ENCODE data around the gene HS6ST1.

The HS6ST1 gene, protein sequence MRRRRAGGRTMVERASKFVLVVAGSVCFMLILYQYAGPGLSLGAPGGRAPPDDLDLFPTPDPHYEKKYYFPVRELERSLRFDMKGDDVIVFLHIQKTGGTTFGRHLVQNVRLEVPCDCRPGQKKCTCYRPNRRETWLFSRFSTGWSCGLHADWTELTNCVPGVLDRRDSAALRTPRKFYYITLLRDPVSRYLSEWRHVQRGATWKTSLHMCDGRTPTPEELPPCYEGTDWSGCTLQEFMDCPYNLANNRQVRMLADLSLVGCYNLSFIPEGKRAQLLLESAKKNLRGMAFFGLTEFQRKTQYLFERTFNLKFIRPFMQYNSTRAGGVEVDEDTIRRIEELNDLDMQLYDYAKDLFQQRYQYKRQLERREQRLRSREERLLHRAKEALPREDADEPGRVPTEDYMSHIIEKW

DNA sequence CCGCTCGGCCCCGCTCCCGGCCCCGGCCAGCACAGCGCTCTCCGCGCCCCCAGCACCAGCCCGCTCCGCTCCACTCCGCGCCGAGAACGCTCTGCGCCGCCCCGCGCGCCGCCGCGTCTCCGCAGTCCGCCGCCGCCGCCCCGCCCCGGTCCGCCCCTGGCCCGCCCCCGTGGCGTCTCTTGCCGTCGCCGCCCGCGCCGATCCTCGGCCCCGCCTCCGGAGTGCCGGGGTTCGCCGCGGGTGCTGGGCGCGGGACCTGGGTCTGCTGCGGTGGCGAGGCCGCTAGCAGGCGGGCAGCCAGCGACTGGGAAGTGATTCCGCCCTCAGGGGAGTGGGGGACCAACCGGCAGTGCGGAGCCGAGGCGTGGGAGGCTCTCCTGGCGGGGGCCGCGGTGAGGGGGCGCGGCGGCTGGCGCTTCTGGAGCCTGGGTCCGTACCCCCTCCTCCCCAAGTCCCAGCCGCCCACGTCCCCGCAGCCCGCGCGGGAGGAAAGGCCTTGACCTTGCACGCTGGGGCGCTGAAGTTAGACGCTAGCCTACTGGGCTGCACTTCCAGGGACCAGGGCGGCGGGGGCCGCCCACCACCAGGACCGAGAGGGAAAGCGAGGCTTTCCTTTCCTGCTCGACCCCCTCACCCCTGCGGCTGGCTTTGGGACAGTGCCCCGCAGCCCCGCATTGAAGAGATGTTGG lies at the start of gene HS6ST1:
Gene HS6ST1 (minus strand): TSS at position 93 of the 689 bp plus-strand sequence. CDS start 305 bp downstream, outside the sequence.
- peak; percentile 73 for DNase-seq (ENCODE audit: low read depth, low spot score)

DNA sequence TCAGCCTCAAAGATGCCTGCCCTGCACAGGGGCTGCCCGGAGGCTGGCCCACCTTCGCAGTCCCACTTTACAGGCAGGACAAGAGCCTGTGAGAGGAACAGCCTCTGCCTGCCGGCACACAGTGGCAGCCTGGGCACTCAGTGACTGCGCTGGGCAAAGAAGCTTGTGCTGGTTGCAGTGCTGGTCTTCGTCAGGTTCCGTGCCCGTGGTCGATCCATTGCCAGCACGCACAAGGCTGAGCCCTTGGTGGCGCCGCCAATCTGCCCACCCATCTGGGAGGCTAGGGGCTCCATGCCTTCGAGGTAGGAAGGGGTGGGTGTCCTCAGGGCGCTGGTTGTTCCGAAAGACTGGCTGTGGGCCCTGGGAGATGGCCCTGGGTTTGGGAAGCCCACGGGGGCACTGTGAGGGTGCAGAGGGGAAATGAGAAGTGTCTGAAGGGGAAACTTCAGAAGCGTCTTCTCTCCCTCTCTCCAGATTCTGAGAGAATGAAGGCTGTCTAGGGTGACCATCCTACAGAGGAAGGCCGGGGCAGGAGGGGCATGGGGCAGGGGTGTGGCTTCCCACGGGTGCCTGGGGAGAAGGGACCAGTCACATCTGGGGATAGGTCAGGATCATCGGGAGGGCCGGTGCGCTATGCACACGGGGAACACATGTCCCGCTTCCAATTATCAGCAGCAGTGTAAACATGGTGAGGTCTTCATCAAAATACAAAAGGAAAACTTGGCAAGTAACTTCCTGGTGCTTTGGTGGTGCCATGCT lies 49.1 kb upstream of the HS6ST1 start:
- no peak for DNase-seq (ENCODE audit: low read depth, low spot score)

DNA sequence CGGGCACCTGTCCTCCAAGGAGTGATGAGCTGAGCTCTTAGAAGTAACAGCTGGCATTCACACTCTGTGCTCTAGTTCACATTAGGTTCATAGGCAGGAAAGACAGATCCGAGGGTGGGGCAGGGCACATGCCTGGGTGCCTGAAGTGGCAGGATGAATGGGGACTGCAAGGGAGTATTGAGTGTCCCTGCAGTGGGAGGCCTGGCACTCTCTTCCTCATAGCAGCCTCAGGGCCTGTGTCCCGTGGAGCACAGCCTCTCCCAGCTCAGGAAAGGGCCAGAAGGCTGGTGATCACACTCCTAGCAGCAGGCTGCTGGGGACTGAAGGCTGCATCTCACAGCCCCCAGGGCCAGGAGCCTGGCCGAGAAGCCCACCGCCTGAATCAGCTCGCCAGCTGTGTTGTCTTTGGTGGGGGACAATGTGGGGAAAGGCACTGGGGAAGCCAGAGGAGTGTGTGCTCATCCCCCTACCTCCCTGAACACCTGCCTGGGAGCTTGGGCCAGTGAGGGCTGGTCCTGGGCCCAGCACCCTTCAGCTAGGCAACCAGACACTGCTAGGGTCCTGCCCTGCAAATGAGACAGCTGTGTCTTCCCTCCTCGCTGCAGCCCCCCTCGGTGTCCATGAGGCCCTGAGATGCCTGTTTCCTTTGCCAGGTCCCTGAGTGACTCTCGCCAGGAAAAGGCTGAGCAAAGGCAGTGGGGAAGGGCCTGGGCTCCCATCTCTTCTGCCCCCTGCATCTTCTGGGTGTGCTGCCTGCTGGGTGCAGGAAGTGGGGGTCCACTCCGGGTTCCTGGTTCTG lies 48.2 kb upstream of the HS6ST1 start:
- no peak for DNase-seq (ENCODE audit: low read depth, low spot score)

DNA sequence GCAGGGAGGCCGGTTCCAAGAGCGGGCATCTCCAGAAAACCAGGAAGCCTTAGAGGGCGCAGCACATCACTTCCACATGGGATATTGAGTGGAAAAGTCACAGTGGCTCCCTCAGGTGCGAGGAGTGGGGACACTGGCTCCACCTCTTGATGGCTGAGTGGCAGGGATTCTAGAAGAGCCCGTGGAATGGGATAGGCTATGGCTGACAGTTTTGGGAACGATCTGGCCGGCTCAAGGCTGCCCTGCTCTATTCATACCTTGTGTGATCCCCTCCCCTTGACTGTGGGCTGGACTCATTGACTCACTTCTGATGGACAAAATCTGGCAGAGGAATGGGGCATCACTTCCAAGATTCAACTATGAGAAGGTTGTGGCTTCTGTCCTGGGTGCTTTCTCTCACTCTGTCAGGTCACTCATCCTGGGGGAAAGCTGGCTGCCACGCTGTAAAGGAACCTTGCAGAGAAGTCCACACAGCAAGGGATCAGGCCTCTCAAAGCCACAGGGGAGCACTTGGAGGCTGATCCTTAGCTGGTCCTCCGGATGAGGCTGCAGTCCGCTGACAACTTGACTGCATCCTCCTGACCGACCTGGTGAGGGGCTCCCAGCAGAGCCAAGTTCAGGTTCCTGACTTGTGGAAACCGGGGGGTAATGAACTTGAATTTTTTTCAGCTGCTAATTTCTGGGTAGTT lies 46.7 kb upstream of the HS6ST1 start:
- no peak for DNase-seq (ENCODE audit: low read depth, low spot score)

DNA sequence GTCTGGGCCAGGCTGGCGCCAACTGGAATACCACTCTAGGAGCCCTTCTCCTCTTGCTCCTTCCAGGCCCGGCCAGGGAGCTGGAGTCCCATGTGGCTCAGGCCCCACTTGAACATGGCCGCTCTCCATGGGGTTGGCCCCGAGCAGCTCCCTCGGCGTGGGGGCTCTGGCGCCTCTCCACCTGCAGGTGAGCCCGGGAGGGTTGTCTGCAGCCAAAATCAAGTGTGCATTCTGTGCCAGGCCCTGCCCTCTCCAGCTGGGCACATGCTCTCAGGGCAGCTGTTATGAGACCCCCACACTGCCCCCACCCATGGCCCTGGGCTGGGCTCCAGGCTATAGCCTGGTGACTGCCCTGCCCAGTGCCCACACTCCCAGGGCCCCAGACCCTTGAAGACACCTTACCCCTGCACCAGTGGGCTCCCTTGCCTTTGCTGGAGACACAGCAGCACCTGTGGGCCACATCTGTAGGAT lies 45.8 kb upstream of the HS6ST1 start:
- DNase-seq (ENCODE audit: low read depth, low spot score) = no peak

DNA sequence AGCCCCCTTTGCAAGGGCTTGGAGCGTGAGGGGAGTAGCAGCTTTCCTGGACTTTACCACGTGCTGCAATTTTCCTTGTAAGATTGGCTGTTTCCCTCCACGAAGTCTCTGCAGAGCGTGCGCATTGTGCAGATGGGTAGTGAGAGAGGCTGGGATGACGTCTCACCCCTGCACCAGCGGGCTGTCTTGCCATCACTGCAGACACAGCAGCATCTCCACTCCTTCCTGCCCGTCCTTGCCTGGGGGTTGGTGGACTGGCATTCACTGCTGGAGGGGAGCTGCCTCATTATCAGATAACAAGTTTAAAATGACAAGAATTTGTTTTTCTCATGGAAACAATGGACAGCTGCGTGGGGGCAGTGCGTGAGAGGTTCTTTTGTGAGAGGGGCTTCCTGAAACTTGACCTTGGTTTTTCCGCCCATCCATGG lies 45.3 kb upstream of the HS6ST1 start:
- DNase-seq (ENCODE audit: low read depth, low spot score) = no peak

DNA sequence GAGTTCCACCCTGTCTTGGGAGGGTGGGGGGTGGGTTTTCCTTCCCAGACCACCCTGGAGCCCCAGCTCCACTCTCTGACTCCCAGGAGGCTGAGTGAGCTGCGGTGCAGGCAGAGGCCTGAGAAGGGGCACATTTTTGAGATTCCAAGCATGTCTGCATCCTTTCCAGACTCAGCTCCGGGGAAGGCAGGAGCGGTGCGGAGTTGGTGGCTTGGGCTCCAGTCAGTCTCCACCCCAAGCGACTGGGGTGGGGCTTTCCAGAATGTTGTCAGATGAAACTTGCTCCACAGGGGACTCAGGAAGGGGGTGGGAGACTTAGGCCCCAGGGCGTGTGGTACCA lies 44.2 kb upstream of the HS6ST1 start:
- no peak for DNase-seq (ENCODE audit: low read depth, low spot score)

DNA sequence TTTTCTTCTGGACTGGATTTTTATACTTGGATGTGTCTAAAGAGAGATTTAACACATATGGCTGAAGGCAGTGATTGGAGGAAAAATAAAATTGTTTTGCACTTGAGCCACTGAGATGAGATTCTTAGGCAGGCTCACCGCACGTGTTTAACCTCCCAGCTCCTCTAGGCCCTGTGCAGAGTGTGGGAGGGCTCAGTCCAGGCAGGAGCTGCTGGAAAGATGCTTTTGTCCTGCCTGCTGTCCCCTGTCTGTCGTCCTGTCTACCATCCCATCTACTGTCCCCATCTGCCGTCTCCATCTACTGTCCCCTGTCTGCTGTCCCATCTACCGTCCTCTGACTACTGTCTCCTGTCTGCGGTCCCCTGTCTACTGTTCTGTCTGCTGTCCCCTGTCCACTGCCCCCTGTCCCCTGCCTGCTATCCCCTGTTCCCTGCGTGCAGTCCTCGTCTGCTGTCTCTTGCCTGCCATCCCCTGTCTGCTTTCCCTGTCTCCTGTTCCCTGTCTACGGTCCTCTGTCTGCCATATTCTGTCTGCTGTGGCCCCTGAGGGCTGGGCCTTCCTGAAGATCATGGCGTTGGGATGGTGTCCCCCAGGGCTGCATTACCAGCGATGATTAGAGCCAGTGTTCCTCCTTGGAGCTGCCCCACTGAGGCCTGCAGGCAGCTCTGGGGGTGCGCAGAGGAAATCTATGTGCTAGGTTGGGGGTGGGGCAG lies 43.7 kb upstream of the HS6ST1 start:
- no peak for DNase-seq (ENCODE audit: low read depth, low spot score)

DNA sequence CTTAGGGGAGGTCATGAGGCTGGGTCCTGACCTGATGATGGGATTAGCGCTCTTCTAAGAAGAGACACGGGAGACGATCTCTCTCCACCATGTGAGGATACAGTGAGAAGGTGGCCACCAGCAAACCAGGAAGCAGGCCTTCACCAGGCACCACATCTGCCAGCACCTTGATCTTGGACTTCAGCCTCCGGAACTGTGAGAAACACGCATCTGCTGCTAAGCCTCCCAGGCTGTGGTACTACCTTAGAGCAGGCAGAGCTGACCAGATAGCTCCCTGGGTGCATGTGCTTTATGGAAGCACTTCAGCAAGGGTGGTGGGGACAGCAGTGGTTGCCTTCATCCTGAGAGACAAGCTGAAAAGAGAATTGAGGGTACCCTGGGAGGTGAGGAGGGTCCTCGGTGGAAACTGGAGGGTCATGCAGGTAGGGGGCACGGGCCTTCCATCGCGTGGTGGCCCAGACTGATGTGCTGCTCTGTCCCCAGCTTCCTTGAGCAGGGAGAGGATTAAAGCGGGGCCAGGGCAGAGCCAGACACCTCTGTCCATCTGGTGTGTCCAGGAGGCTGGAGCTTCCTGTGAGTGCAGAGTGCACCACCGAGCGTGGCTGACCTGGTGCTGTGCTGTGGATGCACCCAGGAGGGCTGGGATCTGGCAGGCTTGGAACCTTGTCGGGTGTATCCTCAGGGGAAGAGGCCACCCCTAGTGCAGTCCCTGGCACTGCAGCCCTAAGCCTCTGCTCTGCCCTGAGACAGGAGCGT lies 42.9 kb upstream of the HS6ST1 start:
- no peak for DNase-seq (ENCODE audit: low read depth, low spot score)

DNA sequence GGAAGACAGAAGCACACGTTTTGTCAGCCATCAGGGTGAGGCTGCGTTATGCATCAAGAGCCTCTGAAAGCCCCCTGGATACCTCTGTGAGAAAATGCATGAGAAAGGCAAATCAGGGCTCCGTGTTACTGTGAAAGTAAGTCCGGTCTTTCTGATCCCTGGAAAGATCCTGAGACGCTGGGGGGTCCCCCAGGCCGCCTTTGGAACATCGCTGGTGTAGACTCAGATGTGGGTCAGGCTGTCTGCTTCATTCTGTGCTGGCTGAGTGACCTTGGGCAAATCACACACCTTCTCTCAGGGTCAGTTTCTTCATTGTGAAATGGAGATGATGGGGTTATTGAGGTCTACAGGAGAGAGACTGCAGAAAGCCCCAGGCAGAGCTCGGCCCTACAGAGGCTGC lies 42.0 kb upstream of the HS6ST1 start:
- no peak for DNase-seq (ENCODE audit: low read depth, low spot score)

DNA sequence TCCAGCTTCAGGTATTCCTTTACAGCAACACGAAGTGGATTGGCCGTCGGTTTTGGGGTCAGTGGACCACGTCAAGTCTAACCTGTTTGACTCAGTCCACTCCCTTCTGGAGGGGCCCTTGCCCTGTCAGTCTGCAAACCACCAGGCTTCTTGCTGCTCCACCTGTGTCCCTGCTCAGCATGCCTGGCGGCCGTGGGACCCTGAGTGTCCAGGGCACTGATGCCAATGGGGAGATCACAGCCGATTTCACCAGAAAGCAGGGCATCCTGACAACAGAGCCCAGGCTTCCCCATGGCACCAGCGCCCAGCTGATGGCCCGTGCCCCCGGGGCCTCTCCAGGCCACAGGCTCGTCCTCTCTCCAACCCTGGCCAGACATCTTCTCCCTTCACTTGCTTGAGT lies 41.2 kb upstream of the HS6ST1 start:
- DNase-seq (ENCODE audit: low read depth, low spot score) = no peak

DNA sequence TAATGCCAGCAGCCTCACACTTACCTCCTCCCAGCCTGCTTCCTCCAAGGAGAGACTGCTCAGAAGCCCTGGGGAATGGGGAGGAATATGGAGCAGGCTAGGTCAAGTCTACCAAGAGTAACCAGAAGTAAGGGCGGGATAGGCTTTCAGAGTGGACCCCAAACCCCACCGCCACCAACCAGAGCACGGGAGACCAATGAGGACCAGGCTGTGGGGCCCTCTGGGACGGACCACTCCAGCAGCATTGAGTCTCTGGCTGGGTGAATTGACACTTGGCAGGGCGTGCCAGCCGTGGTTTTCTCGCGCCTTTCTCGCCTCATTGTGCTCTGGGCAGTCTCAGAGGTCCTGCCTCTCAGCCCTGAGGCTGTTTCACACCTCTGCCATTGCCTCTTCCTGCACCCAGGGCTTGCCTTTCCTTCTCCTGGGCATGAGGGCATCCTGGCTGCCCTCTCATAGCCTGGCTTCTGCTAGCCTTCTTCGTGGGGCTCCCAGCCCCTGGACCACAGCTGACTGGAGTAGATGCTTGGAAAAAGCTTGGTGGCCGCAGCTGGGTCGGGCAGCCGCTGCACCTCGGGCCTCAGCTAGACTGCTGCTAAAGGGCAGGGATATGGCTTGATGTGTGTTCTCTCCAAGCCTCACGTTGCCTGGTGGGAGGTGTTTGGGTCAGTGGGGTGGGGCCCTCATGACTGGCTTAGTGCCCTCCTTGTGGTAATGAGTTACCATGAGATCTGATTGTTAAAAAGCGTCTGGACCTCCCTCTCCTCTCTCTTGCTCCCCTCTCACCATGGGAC lies 40.5 kb upstream of the HS6ST1 start:
- DNase-seq (ENCODE audit: low read depth, low spot score) = no peak

DNA sequence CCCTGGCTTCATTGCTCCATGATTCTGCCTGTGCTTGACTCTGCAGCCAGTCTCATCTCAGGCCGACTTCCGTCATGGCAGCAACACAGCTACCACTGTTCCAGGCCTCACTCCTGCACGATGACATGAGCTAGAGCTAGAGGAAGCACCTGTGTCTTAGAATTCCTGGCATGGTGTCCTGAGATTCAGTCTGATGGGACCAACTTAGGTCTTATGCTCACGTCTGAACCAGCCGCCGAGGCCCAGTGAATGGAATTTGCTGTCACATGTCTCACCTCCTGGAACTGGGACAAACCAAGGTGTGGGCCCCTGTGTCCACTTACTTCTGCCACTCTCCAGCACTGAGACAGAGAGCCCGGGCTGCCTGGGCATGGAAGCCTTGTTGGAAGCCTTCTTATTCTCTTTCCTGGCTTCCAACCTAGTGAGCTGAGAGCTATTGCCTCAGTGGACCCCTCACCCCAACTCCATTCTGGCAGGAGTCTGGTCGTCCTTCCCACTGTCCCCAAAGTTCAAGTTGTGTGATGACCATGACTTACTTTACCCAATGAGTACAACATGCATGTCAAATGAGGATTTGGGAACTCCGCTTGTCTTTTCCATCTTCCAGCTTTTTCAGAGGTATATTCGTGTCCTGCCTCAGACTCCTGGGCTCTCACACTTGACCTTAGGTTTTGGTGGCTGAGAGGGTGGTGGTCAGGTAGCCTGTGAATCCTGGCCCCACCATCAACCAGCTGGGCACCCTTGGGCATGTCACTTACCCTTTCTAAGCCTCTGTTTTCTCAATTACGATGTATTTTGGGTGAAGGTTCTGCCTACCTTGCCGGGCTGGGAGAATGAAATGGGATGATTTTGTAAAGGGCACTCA lies 39.1 kb upstream of the HS6ST1 start:
- DNase-seq (ENCODE audit: low read depth, low spot score) = no peak

DNA sequence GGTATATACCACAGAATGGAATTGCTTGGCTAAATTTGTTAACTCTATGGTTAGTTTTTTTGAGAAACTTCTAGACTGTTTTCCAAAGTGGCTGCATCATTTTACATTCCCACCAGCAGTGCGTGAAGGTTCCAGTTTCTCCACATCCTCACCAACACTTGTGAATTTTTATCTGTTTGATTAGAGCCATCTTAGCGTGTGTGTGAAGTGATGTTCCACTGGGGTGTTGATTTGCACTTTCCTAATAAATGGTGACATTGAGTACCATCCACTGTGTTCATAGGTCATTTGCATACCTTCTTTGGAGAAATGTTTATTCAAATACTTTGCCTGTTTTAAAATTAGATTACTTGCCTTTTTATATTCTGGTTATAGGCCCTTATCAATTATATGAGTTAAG lies 37.5 kb upstream of the HS6ST1 start:
- no peak for DNase-seq (ENCODE audit: low read depth, low spot score)

DNA sequence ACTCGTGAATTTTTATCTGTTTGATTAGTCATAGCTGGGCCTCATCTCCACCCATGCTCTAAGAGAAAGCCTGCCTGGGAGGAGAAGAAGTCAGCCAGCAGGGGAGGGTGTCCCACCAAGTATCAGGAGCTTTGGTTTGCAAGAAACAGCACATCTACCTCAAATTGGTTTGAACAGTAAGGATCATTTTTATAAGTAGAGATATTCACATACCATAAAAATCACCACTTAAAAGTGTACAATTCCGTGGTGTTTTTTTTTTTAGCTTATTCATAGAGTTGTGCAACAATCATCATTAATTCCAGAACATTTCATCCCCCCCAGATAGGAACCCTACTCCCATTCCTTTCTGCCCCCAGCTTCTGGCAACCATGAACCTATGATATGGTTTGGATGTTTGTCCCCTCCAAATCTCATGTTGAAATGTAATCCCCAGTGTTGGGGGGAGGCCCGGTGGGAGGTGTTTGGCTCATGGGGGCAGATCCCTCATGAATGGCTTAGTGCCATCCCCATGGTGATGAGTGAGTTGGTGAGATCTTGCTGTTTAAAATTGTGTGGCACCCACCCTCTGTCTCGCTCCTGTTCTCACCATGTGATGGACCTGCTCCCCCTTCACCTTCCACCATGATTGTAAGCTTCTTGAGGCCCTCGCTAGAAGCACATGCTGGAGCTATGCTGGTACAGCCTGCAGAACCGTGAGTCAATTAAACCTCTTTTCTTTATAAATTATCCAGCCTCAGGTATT lies 36.2 kb upstream of the HS6ST1 start:
- DNase-seq (ENCODE audit: low read depth, low spot score) = no peak

DNA sequence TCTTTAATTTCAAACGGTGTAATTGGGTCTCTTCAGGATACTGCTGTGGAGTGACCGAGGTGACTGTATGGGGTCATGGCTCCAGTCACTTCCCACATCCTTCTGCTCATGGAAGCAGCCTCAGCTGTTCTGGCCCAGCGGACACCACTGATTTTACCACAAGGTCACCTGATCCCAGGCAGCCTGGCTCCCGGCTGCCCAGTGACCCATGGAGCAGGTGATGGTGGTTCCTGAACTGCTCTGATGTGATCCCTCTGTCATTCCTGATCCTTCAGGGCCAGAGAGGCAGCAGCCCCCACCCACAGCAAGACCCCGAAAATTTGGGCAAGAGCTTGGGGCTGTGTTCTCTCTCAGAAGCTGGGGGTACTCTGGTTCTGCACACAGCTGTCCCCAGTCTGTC lies 35.5 kb upstream of the HS6ST1 start:
- DNase-seq (ENCODE audit: low read depth, low spot score) = no peak

DNA sequence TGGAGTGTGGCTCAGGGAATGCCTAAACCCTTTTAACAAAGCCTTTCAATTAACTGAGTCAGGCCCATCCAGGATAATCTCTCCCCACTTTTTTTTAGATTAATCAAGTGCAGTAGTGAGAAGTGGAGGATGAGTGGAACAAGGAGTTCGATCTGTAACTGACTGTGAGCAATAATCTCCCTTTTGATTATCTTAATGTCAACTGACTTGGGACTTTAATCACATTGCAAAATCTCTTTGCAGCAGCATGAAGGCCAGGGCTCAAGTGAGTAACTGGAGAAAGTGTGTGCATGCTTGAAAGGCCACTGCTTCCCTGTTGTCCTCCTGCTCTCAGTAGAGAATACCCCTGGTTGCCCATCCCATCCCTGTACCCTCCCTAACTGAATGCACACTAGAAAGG lies 32.1 kb upstream of the HS6ST1 start:
- DNase-seq (ENCODE audit: low read depth, low spot score) = no peak

Measured in activated CD4-positive, CD25-positive, alpha-beta regulatory T cell treated with anti-CD3 and anti-CD28 coated beads, Interleukin-2, amount 50 U/mL, for 16 hours (primary cell).